ENCODE results near the gene ADCY7.

The ADCY7 gene

DNA sequence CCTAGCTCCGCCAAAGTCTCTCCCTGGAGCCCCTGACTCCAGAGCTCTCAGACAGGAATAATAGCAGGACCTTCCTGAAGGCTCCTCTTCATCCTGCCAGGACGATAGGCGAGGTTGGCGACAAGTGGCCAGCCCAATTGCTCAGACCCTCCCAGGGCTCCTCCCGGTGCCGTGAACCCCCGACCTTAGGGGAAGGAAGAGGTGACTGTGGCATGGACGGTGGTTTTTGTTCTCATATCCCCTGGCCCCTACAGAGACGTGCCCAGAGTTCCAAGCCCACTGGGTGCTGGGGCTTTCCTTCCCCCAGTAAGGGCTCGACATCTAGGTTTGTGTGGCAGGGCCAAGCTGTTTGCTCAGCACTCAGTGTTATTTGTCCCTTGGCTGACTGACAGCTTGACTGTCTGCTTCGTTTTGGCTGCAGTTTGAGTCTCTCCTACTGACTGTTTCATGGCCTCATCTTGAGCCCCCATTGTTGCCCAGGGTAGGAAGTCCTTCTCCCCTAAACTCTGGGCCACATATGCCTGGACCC lies 4.6 kb upstream of the ADCY7 start:
- no peak for DNase-seq (ENCODE audit: low read depth)
- H3K4me3 ChIP-seq (ENCODE audit: low read depth, low read length): no peak overlapping the region
- TF ChIP-seq, protein P1, sequence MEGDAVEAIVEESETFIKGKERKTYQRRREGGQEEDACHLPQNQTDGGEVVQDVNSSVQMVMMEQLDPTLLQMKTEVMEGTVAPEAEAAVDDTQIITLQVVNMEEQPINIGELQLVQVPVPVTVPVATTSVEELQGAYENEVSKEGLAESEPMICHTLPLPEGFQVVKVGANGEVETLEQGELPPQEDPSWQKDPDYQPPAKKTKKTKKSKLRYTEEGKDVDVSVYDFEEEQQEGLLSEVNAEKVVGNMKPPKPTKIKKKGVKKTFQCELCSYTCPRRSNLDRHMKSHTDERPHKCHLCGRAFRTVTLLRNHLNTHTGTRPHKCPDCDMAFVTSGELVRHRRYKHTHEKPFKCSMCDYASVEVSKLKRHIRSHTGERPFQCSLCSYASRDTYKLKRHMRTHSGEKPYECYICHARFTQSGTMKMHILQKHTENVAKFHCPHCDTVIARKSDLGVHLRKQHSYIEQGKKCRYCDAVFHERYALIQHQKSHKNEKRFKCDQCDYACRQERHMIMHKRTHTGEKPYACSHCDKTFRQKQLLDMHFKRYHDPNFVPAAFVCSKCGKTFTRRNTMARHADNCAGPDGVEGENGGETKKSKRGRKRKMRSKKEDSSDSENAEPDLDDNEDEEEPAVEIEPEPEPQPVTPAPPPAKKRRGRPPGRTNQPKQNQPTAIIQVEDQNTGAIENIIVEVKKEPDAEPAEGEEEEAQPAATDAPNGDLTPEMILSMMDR (IDR thresholded peaks at IDR 0.05; ENCODE audit: low read depth, low read length, missing control alignments): no peak

DNA sequence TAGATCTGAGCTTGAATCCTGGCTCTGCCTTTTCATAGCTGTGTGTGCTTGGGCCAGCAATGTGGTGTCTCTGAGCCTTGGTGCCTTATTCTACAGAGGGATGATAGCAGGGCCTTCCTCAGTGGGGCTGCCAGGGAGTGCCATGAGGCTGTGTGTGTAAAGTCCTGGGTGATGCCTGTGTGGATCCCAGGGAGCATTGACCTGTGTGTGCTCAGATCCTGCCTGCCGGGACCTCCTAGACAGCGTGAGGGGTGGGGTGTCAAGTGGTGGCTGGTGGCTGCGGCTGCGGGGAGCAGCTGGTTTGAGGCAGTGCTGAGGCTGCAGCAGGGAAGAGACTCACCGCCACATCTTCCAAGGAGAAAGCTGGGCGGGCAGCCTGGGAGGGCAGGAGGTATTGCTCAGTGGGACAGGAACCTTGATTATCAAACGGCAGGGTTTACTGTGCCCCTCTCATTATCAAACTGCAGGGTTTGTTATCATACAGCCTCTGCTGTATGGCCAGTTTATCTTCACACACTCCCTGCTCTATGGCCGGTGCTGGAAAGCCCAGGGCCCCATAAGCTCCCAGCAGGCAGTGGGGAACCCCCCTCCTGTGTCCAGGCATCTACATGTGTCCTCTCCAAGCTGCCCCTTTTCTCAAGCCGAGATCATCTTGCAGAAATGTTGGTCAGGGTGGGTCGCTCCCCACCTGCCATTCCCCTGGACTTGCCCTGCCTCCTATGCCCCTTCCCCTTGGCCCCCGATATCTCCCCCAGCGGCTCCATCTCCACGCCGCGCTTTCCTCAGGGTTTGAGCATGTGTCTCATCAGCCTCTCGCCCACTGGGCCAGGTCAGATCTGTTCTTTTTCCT lies 3.1 kb upstream of the ADCY7 start:
- TF ChIP-seq, protein P1 (IDR thresholded peaks at IDR 0.05; ENCODE audit: low read depth, low read length, missing control alignments): no peak
- no peak overlapping the region for H3K4me3 ChIP-seq (ENCODE audit: low read depth, low read length)
- DNase-seq (ENCODE audit: low read depth): no peak

DNA sequence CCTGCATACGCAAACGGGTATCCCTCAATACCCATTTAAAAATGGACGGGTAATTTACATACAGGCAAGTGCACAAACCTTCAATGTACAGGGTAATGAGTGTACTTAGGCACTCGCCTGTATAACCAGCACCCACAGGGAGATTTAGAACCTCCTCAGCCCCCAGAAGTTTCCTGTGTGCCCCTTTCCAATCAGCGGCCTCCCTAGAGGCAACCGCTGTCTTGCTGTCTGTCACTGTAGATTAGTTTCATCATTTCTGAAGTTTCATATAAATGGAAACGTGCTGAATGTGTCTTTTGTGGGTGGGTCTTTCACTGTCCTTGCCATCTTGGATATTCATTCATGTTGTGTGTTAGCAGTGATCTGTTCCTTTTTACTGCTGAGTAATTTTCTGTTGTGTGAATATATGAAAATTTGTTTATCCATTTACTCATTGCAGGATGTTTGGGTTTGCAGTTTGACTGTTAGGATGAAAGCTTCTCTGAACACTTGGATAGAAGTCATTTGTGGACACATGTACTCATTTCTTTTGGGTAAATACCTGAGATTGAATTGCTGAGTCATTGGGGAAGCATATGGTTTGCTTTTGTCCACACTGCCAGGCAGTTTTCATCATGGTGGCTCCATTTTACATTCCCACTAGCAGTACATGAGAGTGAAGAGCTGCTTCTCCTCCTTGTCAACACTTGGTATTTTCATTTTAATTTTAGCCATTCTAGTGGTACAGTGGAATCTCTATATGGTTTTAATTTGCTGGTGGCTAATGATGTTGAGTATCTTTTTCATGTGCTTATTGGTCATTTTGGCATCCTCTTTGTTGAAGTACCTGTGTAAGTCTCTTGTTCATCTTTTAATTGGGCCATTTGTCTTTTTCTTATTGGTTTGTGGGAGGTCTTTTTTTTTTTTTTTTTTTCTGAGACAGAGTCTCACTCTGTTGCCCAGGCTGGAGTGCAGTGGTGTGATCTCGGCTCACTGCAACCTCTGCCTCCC lies 2.1 kb upstream of the ADCY7 start:
- TF ChIP-seq, protein P1 (IDR thresholded peaks at IDR 0.05; ENCODE audit: low read depth, low read length, missing control alignments): no peak
- DNase-seq (ENCODE audit: low read depth): no peak

DNA sequence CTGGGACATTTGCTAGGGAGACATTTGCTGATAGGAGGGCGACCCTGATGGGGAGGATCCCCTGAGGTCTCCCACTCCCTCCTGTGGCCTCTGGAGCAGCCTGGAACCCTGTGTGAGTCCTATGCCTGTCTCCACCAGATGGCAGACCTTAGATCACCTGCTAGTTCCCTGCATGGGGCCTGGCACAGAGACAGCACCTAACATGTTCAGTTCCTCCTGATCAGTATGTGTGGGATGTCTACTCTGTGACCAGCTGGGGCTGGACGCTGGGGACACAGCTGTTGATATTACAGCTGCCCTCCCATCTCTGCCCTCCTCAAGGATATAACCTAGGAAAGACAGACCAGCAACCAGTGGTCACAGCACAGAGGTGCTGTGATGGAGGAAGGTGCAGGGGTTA lies 1.1 kb upstream of the ADCY7 start:
- no peak overlapping the region for H3K4me3 ChIP-seq (ENCODE audit: low read depth, low read length)
- TF ChIP-seq, protein P1 (IDR thresholded peaks at IDR 0.05; ENCODE audit: low read depth, low read length, missing control alignments): peak; percentile 57
- DNase-seq (ENCODE audit: low read depth): no peak

More for the DNA sequence above, 2.1 kb upstream of the ADCY7 start:
- no peak overlapping the region for H3K4me3 ChIP-seq (ENCODE audit: low read depth, low read length)

DNA sequence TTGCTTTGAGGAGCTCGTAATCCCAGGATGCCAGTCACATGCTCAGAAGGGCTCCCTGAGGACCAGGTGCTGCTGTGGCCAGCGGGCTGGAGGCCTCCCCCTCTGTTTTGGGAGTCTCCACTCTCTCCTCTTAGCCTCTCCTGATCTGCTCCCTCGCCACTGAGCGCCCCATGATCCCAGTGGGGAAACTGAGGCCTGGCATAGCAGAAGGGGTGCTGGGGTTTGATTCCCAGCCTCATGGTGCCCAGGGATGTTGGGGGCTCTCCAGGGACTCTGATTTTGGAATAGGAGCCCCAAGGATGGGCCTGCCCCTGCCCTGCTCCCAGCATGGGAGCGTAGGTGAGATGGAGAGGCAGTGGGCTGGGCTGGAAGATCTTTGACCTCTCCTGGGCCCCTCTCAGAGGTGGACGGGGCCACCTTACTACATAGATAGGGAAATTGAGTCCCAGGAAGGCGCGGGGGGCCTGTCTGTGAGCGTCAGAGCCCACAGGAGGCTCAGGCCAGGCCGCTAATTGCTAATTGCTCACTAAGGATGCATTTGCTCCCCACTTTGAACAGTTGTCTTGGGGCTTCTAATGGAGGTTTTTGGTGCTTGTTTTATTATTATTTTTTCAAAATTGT lies 525 bp upstream of the ADCY7 start:
- TF ChIP-seq, protein P1 (IDR thresholded peaks at IDR 0.05; ENCODE audit: low read depth, low read length, missing control alignments): no peak
- H3K4me3 ChIP-seq (ENCODE audit: low read depth, low read length): peak overlapping the region; percentile 71; the same call in 1 of the 2 replicates

DNA sequence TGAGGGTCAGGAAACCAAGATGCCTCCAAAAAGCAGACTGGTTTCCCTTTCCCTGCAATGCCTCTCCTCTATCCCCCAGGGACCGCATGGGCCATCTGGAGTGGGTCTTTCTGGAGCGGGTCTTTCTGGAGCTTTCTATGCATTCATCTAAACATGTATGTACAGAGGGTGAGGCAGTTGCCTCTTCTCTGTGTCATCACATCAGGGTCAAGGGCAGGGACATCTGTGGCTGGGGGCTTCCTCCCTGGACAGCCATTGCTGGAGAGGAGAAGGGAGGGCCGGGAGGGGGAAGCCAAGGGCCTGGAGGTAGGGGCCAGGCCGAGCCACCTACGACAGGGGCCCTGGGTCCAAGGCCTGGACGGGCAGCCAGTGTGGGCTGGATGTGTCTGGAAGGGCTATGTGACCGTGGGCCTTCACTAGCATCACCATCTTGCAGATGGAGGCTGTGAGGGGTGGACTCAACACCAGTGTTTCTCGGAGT lies 840 bp downstream of the ADCY7 start:
- no peak for DNase-seq (ENCODE audit: low read depth)
- H3K4me3 ChIP-seq (ENCODE audit: low read depth, low read length): peak overlapping the region; percentile 71
- TF ChIP-seq, protein P1 (IDR thresholded peaks at IDR 0.05; ENCODE audit: low read depth, low read length, missing control alignments): no peak

More for the DNA sequence above, 525 bp upstream of the ADCY7 start:
- DNase-seq (ENCODE audit: low read depth): no peak

All from GM12864 (cell line).